HG02623 (cell line): ENCODE results near the gene TTC8.
A peak's percentile ranks its signal among the peaks of the same experiment; 100 is the strongest.
"Not testable (repeated sequence)": the region's sequence is repeated elsewhere in the genome, so short reads cannot be mapped to it uniquely, and the experiment has no call there.

Experiments
- ATAC-seq: cut with Tn5 transposase; IDR thresholded peaks from one replicate; pipeline ENCODE4 v1.9.1; 2021; ENCODE audit warnings: moderate library complexity; ENCODE audit not compliant: unreplicated experiment

Gene TTC8

GRCh38 chr14:88824314-88825077 lies at the start of gene TTC8:
Gene TTC8, plus strand, starts transcription at chr14:88824651. Its CDS starts 57 bp downstream, at chr14:88824708.
- peak; percentile 100 for ATAC-seq

DNA sequence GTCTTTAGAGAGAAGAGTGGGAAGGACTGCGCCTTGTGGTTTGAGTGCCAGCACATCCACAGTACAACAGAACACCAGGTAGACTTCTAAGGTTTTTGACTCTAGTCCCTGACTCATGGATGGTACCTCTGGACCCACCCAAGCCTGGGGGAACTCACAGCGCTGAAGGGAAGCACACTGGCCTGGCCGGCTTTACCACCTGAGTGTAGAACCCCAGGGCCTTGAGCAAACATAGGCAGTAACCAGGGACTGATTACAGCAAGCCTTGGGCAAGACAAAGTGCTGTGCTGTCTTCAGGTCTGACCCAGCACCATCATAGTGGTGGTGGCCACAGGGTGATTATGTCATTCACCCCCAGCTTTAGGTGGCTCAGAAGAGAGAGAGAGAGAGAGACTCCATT lies 48.9 kb upstream of the TTC8 start:
- ATAC-seq, result no peak

DNA sequence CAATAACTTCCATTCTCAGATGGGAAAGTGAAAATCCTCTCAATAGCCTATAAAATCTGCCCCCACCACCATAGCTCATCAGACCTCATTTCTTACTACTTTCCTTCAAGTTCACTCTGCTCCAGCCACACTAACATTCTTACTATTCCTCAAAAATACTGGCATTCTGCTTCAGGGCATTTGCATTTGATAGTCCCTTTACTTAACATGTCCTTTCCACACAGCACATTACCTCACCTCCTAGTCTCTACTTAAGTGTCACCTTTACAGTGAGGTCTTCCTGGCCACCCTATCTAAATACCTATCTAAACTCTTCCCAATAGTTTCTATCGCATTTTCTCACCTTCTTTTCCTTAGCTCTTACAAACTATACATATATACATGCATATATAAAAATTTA lies 38.5 kb upstream of the TTC8 start:
- no peak for ATAC-seq

- no peak for ATAC-seq
Measured at GRCh38 chr14:88786715-88787114, 37.7 kb upstream of the TTC8 start.

DNA sequence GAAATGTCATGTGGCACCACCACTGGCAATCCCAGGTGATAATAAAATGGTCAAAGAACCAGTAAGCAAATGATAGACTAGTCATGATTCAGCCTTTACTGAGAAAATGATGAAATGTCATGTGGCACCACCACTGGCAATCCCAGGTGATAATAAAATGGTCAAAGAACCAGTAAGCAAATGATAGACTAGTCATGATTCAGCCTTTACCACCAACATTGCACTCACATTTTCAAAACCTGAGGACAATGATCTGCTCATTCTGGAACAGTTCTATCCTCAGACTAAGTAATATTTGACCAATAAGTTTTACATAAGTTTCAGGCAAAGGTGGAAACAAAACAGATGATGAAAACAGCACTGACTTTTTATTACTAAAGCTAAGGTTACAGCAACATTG lies 34.9 kb upstream of the TTC8 start:
- ATAC-seq, result not testable (repeated sequence)

- ATAC-seq, result no peak
Measured at GRCh38 chr14:88790501-88791251, 33.8 kb upstream of the TTC8 start.

GRCh38 chr14:88791252-88791621 lies 33.2 kb upstream of the TTC8 start:
- no peak for ATAC-seq

GRCh38 chr14:88791629-88792472 lies 32.6 kb upstream of the TTC8 start:
- no peak for ATAC-seq

DNA sequence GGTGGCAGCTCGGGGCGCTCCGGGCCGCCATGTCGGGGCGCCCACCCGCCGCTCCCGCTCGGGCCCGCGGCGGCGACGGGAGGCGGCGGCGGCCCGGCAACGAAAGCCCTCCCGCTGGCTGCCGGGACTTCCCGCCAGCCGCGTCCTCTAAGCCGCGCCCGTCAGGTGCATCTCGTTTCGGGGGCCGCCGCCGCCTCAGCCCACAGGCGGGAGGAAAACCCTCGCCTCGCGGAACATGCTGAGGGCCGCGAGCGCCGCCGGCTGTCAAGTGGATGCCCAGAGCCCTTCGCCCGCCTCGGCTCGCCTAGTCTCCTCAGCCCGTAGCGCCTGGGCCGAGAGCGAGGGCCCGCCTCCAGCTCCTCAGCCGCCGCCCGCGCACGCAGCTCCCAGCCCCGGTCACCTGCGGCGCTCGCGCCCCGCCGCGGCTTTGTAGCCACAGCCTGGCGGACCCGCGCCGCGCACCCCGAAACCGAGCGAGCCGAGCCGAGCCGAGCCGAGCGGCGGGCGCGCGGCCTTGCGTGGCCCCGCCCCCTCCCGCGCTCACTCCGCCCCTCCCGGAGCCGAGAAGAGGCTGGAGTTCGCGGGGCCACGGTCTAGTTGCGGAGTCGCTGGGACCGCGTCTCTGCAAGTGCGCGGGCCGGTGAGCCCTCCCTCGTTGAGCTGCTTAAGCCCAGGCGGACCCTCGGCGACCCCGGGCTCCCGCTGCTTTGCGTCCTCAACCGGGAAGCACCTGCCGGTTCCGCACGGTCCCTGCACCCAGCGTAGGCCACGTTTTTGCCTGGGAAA lies 31.8 kb upstream of the TTC8 start, which contains the start of gene EML5:
Gene EML5 (minus strand): TSS at position 481 of the 786 bp plus-strand sequence. CDS start 450 bp downstream, at position 31.
- ATAC-seq, result peak; percentile 87

GRCh38 chr14:88793259-88793625 lies 31.2 kb upstream of the TTC8 start:
- no peak for ATAC-seq

GRCh38 chr14:88798156-88798555 lies 26.3 kb upstream of the TTC8 start:
- ATAC-seq, result no peak

- no peak for ATAC-seq
Measured at GRCh38 chr14:88799522-88799921, 24.9 kb upstream of the TTC8 start.

- ATAC-seq, result no peak
Measured at GRCh38 chr14:88802596-88802995, 21.9 kb upstream of the TTC8 start.

- no peak for ATAC-seq
Measured at GRCh38 chr14:88804035-88804434, 20.4 kb upstream of the TTC8 start.

GRCh38 chr14:88804477-88804876 lies 20.0 kb upstream of the TTC8 start:
- ATAC-seq, result no peak

- no peak for ATAC-seq
Measured at GRCh38 chr14:88808359-88808758, 16.1 kb upstream of the TTC8 start.

DNA sequence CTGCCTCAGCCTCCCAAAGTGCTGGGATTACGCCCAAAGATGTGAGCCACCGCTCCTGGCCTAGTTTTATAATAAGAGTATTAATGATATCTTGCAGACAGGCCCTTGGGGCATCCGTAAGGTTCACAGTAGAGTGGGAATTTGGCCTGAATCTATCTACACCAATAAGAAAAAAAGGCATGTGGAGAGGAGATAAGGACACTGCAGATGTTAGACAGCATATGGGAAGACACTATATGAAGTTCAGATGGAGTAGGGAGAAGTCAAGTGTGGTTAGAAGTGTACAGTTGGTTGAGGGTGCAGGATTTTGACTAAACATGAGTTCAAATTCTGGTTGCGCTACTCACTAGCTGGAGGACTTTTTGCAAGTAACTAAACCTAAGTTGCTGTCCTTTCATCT lies 8.5 kb upstream of the TTC8 start:
- ATAC-seq, result no peak

DNA sequence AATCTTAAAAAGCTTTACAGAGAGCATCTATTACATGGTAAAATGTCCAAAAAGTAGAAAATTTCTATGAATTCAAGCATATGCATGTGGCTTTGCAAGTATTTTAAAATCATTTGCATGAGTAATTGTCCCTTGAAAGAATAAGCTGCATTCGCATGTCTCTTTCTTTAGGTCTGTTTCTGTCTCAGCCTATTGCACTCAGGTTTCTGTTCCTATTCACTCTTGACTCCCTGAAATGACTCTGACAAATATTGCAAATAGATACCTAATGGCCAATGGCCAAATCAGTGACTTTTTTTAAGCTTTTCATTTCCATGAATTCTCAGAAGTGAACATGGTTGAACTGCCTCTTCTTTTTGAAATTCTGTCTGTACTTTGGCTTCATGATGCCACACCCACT lies 6.4 kb upstream of the TTC8 start:
- ATAC-seq, result peak; percentile 63

DNA sequence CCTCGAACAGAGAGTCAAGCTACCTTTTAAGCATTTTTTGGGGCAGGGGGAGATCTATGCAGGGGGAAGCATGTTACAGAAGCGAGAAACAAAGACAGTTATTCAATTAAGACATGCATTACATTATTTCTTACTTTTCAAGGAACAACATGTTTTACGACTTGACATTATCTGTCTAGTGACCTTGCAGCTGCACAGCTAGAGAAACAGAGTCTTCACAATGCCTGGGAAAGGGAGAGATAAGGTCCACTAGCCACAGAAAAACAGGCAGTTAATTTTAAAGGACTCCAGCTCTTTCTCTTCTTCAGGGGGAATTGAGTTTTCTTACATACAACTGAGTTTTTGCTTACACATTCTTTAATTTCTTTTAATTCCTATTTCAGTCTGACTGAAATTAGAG lies 4.8 kb upstream of the TTC8 start:
- not testable (repeated sequence) for ATAC-seq

DNA sequence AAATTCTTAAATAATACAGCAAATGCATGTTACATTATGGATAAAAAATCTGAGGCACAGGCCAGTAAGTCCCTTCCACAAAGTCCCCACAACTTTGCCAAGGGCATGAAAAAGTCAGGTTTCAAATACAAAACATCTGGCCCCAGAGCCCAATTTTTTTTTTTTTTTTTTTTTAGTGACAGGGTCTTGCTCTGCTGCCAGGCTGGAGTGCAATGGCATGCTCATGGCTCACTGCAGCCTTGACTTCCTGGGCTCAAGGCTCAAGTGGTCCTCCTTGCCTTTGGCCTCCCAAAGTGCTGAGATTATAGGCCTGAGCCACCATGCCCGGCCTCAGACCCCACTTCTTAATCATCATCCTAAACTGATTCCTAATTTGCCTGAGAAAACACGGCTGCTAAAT lies 3.1 kb upstream of the TTC8 start:
- no peak for ATAC-seq

DNA sequence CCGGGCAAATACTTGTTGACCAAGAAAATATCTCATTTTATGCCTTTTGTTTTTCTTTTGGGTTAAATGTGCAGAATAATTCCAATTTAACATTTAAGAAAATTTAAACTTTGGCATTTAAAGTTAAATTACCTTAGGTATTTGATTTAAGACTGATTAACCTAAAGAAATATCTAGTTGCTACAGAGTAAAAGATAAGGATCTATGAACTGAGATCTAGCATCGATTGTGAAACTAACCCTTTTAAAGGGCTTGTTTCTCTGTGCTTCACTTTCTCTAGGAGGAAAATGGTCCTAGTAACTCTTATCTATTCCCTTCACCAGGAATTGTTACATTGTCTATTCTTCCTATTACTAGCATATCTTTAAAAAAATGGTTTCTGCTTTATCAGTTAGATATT lies 2.6 kb upstream of the TTC8 start:
- no peak for ATAC-seq
